ENCODE data around the gene FGF22. TPM values are rescaled to one million over a fixed set of nuclear protein-coding genes. Genes with fewer than 3 reads are reported as not detected.

Gene FGF22
- total RNA-seq, 1 donor from 2014 or later, result not detected

DNA sequence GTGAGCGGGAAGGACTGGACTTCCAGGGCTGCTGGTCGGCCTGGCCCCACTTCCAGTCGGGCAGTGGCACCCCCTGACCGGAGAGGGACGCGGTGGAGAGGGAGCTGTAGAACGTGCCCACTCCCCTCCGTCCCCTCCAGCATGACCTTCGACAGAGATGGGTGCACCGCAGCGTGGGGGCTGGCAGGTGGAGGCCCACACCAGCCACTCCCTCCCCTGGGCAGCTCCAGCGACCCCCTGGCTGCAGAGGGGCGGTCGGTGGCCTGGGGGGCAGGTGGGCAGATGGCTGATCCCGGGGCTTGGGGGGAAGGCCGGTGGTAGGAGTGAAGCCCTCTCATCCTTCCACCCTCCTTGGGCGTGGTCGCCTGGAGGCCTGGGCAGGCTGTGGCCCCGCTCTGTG is 47.6 kb upstream of the FGF22 start:
- TF ChIP-seq, protein P1, sequence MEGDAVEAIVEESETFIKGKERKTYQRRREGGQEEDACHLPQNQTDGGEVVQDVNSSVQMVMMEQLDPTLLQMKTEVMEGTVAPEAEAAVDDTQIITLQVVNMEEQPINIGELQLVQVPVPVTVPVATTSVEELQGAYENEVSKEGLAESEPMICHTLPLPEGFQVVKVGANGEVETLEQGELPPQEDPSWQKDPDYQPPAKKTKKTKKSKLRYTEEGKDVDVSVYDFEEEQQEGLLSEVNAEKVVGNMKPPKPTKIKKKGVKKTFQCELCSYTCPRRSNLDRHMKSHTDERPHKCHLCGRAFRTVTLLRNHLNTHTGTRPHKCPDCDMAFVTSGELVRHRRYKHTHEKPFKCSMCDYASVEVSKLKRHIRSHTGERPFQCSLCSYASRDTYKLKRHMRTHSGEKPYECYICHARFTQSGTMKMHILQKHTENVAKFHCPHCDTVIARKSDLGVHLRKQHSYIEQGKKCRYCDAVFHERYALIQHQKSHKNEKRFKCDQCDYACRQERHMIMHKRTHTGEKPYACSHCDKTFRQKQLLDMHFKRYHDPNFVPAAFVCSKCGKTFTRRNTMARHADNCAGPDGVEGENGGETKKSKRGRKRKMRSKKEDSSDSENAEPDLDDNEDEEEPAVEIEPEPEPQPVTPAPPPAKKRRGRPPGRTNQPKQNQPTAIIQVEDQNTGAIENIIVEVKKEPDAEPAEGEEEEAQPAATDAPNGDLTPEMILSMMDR (IDR thresholded peaks at IDR 0.05; ENCODE audit: unreplicated experiment), result no peak
- no peak overlapping the region for H3K27ac Mint-ChIP-seq (ENCODE audit: unreplicated experiment)
- no peak for DNase-seq (ENCODE audit: low spot score)
- no peak overlapping the region for H3K4me3 Mint-ChIP-seq (ENCODE audit: unreplicated experiment)
- H3K9me3 Mint-ChIP-seq (ENCODE audit: unreplicated experiment), result no peaks in the 10 kb centered on the region
- H3K27me3 Mint-ChIP-seq (ENCODE audit: unreplicated experiment), result peaks cover 13% of the 10 kb centered on the region
- H3K36me3 Mint-ChIP-seq (ENCODE audit: low read depth, unreplicated experiment), result no peaks in the 10 kb centered on the region
- no peaks in the 10 kb centered on the region for H3K4me1 Mint-ChIP-seq (ENCODE audit: unreplicated experiment)

DNA sequence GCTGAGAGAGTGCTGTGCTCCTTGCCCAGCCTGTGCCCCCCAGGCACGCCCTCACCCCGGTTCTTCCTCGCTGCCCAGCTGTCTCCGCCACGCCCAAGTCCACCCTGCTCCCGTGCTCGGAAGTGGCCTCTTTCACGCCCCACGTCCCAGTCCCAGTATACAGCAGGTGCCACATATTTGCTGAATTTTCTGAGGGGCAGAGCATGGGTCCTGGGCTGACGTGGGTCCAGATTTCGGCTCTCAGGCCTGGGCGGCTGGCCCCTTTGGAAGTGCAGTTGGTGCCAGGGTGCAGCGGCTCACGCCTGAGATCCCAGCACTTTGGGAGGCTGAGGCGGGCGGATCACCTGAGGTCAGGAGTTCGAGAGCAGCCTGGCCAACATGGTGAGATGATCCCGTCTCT is 46.6 kb upstream of the FGF22 start:
- DNase-seq (ENCODE audit: low spot score), result no peak
- no peak overlapping the region for H3K4me3 Mint-ChIP-seq (ENCODE audit: unreplicated experiment)
- no peaks in the 10 kb centered on the region for H3K4me1 Mint-ChIP-seq (ENCODE audit: unreplicated experiment)
- no peaks in the 10 kb centered on the region for H3K9me3 Mint-ChIP-seq (ENCODE audit: unreplicated experiment)
- TF ChIP-seq, protein P1 (IDR thresholded peaks at IDR 0.05; ENCODE audit: unreplicated experiment), result no peak
- no peak overlapping the region for H3K27ac Mint-ChIP-seq (ENCODE audit: unreplicated experiment)
- H3K36me3 Mint-ChIP-seq (ENCODE audit: low read depth, unreplicated experiment), result no peaks in the 10 kb centered on the region
- peaks cover 13% of the 10 kb centered on the region for H3K27me3 Mint-ChIP-seq (ENCODE audit: unreplicated experiment)

DNA sequence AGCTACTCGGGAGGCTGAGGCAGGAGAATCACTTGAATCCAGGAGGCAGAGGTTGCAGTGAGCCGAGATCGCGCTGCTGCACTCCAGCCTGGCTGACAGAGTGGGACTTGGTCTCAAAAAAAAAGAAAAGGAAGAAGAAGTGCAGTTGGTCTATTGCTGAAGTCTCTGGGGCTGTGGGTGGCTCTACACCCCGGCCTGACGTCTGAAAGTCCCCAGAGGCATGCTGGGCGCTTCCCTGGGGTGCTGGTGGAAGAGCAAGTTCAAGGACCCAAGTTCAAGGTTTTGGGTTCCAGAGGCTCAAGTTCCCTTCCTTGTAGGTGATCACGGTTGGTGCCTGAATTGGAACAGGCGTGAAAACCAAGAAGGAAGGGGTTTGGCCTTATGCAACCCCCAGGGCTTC is 46.2 kb upstream of the FGF22 start:
- Mint-ChIP-seq H3K36me3 (ENCODE audit: low read depth, unreplicated experiment) (no peaks in the 10 kb centered on the region), H3K27me3 (ENCODE audit: unreplicated experiment) (peaks cover 13% of the 10 kb centered on the region), H3K4me3 (ENCODE audit: unreplicated experiment) (no peak overlapping the region), H3K9me3 (ENCODE audit: unreplicated experiment) (no peaks in the 10 kb centered on the region), H3K4me1 (ENCODE audit: unreplicated experiment) (no peaks in the 10 kb centered on the region), H3K27ac (ENCODE audit: unreplicated experiment) (no peak overlapping the region)
- TF ChIP-seq, protein P1 (IDR thresholded peaks at IDR 0.05; ENCODE audit: unreplicated experiment), result no peak
- DNase-seq (ENCODE audit: low spot score), result no peak

DNA sequence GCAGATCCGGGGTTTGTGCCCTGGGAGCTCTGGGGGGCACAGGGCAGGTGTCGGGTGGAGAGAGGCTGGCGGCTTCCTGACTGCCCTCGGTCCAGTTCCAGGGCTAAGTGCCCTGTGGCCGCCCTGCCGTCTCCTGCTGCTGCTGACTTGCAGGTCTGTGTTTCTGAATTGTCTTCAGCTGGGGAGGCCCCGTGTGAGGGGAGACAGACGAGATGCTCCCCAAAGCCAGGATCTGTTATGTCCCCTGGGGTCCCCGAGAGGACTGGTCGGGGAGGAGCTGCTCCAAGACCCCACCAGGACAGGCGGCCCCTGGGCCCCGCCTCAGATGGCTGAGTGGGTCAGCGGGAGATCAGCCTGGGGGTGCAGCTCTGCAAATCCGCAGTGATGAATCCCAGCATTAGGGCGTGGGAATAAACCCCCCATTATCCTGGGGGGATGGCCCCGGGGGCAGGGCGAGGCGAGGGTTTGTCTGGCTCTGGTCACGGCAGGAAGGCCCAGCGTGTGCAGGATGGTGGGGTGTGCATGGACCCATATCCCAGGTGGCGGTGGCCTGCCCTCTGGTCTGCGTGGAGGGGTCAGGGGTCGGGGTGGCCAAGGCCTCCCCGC is 45.3 kb upstream of the FGF22 start:
- Mint-ChIP-seq H3K27me3 (ENCODE audit: unreplicated experiment) (peaks cover 11% of the 10 kb centered on the region), H3K4me1 (ENCODE audit: unreplicated experiment) (no peaks in the 10 kb centered on the region), H3K4me3 (ENCODE audit: unreplicated experiment) (no peak overlapping the region), H3K27ac (ENCODE audit: unreplicated experiment) (no peak overlapping the region), H3K36me3 (ENCODE audit: low read depth, unreplicated experiment) (no peaks in the 10 kb centered on the region), H3K9me3 (ENCODE audit: unreplicated experiment) (no peaks in the 10 kb centered on the region)
- no peak for DNase-seq (ENCODE audit: low spot score)
- TF ChIP-seq, protein P1 (IDR thresholded peaks at IDR 0.05; ENCODE audit: unreplicated experiment), result no peak

DNA sequence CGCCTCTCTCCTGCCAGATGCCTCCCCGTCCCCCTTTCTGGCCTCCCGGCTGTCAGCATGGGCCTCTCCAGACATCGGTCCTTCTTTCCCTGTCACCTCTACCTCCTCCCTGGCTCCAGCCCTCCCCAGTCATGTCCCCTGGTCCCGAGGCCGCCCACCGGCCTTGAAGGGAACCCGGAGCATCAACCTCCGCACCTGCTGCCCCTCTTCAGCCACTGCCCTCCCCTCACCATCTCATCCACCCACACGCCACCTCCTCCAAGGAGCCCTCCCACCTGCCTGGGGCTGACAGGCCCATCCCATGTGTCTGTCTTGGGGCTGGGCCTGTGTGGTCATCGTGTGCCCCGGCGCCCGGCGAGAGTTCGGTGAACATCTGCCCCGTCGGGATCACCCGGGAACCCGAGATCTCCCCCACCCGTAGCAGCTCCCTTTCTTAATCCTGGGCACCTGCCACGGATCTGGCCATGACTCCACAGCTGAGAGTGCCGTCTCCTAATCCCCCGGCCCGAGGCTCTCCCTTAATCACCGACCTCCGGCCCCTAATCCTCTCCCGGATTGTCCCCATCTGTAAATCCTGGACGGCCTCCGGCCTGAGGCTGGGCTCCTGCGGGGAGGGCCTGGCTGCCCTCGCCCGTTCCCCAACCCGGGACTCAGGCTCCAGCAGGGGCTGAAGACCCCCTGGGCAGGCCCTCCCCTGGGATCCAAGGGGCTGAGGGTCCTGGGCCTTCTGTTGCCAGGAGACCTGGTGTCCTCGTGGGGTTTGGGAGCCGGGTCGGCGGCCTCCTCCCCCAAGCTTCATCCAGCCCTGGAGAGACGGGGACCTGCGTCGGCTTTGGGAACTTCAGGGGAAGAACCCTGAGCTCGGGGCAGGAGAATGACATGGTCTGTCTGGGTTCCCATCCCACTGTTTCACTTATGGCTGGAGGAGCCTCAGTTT is 44.1 kb upstream of the FGF22 start:
- no peaks in the 10 kb centered on the region for H3K4me1 Mint-ChIP-seq (ENCODE audit: unreplicated experiment)
- peaks cover 12% of the 10 kb centered on the region for H3K27me3 Mint-ChIP-seq (ENCODE audit: unreplicated experiment)
- H3K4me3 Mint-ChIP-seq (ENCODE audit: unreplicated experiment), result no peak overlapping the region
- TF ChIP-seq, protein P1 (IDR thresholded peaks at IDR 0.05; ENCODE audit: unreplicated experiment), result no peak
- no peak for DNase-seq (ENCODE audit: low spot score)
- H3K9me3 Mint-ChIP-seq (ENCODE audit: unreplicated experiment), result no peaks in the 10 kb centered on the region
- H3K36me3 Mint-ChIP-seq (ENCODE audit: low read depth, unreplicated experiment), result no peaks in the 10 kb centered on the region
- no peak overlapping the region for H3K27ac Mint-ChIP-seq (ENCODE audit: unreplicated experiment)
